K562 treated with DMSO at 1 percent for 48 hours (cell line): ENCODE data around the gene NMRK1. TPM values are rescaled to one million over a fixed set of nuclear protein-coding genes. Genes with fewer than 3 reads are reported as not detected.

ENCODE experiments used
- total RNA-seq: library from RNA; unstranded; fragments of 300-600 nt; gene quantifications from 2 replicates; pipeline ENCODE4 v1.2.3, GENCODE V29; 2022; ENCODE audit warnings: low replicate concordance; ENCODE audit errors: extremely low read depth

Gene NMRK1
- total RNA-seq, result not detected in 2 replicates

GRCh38 chr9:75087824-75088645 lies at the start of gene NMRK1, which contains the start of gene OSTF1:
TSS of gene NMRK1 (minus strand) at chr9:75088155. CDS start at chr9:75083115, 5,040 bp downstream.
TSS of gene OSTF1 (plus strand) at chr9:75088514. CDS start at chr9:75088693, 179 bp downstream.

Other genes with a start within 250 kb of the NMRK1 start
- gene TRPM6, start 200.2 kb downstream of the NMRK1 start, total RNA-seq, result not detected in 2 replicates
- gene C9orf40, start 135.2 kb downstream of the NMRK1 start, total RNA-seq, result not detected in 2 replicates
- gene CARNMT1, start 59.9 kb downstream of the NMRK1 start, total RNA-seq, result not detected in 2 replicates
- gene OSTF1, start 359 bp upstream of the NMRK1 start, total RNA-seq, result not detected in 2 replicates